GM18868 (cell line): ENCODE measurements around the gene KCNMB3.
"Not testable (repeated sequence)": the region's sequence is repeated elsewhere in the genome, so short reads cannot be mapped to it uniquely, and the experiment has no call there.

ENCODE experiments used
- ATAC-seq: cut with Tn5 transposase; IDR thresholded peaks from one replicate; pipeline ENCODE4 v1.9.1; 2021; ENCODE audit warnings: mild to moderate bottlenecking, moderate library complexity; ENCODE audit not compliant: unreplicated experiment

The KCNMB3 gene, protein sequence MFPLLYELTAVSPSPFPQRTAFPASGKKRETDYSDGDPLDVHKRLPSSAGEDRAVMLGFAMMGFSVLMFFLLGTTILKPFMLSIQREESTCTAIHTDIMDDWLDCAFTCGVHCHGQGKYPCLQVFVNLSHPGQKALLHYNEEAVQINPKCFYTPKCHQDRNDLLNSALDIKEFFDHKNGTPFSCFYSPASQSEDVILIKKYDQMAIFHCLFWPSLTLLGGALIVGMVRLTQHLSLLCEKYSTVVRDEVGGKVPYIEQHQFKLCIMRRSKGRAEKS

DNA sequence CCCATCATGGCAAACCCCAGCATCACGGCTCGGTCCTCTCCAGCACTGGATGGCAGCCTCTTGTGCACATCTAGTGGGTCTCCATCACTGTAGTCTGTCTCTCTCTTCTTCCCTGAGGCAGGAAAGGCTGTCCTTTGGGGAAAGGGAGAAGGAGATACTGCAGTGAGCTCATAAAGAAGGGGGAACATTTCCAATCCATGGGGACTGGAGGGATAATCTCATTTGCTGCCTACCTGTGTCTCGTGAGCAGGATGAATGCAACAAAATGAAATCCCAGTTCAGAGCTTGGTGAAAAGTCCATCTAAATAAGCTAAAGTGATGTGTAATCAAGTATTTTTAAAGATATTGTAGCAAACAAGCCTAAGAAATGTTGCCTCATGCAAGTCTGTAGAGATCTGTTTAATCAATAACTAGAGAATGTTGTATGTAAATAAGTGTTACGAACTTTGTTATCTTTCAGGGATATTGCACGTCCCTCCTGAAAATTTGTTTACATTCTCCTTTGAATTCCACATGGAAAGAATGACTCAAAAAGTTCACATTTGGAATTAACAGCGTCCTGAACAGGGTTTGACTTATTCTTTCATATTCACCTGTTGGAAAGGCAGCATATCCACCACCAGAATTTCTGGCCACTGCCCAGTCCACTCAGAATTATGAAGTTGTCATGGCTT, at the start of gene KCNMB3:
TSS of gene KCNMB3 (minus strand) at position 312 of the 674 bp plus-strand sequence. CDS start at position 188, 124 bp downstream.
- ATAC-seq: no peak

DNA sequence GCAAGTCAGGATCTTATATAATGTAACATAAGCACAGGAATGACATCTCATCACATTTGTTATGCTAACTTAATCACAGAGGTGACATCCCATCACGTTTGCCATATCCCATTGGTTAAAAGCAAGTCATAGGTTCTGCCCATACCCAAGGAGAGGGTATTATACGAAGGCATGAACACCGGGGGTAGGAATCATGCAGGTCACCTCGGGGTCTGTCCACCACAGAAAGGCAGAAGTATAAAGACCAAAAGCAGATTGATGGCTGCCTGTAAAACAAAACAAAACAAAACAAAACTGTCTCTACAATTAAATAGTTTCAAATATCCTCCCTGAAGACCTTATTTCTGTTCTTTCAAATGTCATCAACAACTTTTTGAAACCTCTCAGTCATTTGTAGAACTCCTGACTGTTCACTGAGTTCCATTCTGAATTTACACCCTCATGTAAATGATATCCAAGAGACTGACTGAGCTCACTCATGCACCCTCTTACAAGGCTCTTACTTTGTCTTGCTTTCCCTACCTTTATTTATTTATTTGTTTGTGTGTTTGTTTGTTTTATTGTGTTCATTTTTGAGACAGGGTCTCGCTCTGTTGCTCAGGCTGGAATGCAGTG, 49.2 kb upstream of the KCNMB3 start:
- peak; percentile 78 for ATAC-seq

DNA sequence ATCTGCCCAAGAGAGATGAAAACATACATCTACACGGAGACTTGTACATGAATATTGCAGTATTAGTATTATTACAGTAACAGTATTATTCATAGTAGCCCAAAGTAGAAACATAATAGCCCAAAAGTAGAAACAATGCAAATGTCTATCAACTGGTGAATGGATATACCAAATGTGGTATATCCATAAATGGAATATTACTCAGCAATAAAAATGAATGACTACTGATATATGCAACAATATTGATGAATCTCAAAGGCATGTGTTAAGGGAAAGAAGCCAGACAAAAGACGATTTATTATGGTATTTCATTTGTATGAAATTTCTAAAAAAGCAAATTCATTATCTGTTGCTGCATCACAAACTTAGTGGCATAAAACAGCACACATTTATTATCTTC, 48.4 kb upstream of the KCNMB3 start:
- ATAC-seq: no peak

DNA sequence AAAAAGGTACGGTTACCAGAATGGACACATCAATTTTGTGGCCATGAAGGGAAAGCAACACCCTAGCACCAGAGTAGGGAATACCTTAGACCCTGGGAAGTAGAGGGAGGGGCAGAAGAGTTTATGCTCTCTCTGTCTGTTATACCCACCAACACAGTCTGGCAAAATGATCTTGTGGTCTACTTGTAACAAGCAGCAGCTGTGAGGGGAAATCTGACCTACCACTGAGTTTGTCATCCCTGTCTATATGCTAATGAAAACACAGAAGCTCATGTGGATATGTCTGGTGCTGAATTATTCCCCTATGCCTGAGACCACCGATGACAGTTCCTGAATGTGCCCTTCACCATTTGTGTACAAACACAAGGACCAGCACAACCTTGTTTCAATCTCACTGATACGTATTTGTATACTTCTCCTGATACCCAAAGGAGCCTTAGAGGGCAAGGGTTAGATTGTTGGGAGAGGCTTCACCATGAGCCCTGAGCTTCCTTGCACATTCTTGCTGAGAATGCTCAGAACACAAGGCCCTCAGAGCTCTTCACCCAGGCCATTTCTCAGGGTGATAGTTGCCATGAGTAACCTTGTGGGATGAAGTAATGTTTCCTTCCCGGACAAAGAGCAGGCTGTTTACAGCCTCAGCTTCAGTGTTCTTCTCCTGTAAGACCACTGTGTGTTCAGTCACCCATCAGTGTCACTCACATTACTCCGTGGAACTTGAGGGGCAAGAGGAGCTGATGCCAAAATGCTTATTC, 47.2 kb upstream of the KCNMB3 start:
- no peak for ATAC-seq

DNA sequence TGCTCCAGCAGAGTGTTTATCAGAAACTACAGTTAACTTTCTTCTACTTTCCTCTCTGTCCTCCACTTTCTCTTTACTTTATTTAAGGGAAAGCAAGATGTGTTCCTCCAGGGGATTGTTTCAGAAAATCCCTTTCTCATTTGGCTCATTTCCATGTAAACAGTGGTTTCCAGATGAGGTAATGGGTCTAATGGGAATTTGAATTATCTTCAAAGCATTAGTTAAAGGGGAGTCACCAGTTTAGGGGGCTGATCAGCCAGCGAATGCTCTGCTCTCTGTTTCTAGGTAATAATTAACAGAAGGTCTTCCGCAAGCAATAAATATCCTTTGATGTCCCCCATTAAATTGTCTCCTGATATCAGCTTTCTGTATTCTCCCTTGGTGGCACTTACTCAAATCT, 41.5 kb upstream of the KCNMB3 start:
- no peak for ATAC-seq

DNA sequence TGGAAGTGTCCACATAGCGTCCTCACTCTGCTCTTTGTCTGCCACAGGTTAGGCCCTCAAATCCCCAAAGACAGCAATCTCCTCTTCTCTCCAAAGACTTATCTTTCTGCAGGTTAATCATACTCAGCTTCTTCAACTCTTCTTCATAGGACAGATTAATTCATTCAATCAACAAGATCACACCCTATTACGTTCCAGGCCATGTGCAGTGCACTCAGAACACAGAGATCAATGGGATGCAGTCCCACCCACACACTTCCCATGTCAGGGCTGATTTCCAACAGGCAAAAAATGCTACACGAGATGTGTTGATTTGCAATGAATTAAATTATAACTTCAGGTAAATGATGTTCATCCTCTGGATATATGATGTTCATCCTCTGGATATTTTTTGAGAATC, 38.4 kb upstream of the KCNMB3 start:
- no peak for ATAC-seq

DNA sequence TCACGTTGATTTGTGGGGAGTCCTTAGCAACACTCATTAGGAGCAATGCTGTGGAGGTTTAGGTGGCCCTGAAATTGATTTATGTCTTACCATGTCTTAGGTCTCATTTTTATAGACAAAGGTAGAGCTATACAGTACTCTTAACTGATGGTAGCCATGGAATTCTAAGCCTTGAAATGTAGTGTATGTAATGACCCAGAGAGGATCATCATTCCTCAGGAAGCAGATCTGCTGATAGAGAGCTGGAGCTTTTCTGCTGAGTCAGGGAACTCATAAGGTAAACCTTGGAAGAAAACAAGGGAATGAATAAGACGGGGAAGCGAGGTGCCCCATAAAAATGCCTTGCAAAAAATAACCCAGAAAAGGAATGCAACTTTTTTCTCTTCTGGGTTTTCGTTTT, 37.9 kb upstream of the KCNMB3 start:
- ATAC-seq: no peak

DNA sequence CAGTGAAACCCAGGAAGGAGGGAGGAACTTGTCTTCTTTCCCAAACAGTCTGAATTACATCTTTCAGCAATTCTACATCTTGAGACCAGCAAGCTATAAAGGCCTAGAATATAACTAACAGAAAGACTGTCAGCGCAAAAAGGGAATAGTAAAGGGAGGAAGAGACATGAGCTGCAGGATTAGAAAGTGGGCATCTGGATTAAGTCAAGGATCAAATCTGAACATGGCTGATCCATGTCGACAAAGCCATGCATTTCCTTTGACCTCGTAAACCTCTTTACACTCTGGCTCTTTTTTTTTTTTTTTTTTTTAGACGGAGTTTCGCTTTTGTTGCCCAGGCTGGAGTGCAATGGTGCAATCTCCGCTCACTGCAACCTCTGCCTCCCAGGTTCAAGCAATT, 35.4 kb upstream of the KCNMB3 start:
- ATAC-seq: no peak

DNA sequence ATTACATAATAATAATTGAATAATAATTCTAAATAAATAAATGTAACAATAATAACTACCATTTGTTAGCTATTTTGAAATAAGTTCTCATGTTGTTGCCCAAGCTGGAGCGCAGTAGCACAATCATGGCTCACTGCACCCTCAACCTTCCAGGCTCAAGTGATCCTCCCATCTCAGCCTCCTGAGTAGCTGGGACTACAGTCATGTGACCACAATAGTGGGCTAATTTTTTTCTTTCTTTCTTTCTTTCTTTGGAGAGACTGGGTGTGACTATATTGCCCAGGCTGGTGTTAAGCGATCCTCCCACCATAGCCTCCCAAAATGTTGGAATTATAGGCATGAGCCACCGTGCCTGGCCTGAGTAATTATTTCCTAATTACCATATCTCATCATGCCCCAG, 30.9 kb upstream of the KCNMB3 start:
- ATAC-seq: no peak

DNA sequence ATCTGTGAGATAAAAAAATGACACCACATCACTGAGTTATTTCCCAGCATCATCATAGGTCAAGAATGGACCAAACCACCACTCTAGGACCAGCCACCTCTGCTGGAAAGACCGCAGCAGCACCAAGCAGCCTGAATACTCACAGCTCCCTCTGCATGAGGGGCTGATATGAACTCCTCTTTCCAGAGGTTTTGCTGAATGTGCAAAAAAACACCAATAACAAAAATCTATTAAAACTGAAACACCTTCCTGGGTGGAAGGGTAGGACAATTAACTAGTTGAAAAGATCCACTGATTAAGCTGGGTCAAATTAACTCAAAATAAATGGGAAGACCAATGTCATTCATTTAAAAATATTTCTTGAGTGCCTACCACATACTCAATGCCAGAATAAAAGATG, 28.9 kb upstream of the KCNMB3 start:
- ATAC-seq: no peak

DNA sequence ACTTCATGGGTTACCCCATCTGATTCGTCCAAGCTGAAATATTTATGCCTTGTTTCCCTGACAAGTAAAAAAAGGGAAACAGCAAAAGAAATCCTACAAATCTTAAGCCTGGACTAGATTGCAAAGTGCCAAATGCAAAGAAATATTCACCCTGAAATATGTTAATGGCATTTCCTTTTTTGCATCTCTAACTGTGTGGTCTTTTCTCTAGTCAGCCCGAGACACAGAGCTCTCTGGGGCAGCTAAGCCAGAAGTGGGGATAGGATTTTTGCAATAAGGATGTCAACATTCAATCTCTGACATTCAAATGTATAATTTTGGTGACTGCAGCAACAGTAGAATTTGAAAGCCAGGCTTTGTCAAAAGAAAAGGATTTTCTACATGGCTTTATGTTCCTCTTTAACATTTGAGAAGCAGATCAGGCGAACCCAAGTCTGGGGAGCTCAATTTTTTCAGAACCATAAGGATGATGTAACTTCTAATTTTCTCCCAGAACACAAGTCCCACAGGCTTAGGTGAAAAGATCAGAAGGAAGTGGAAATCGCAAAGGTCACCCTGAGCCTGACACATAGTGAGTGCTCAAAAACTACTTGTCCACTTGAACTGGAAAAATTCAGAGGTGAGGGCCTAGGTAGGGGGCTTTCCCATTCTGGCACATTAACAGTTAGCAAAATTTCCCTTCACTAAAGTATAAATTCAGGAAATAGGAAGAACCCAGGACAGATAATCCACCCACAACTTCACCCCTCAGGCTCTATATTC, 28.2 kb upstream of the KCNMB3 start:
- ATAC-seq: no peak

DNA sequence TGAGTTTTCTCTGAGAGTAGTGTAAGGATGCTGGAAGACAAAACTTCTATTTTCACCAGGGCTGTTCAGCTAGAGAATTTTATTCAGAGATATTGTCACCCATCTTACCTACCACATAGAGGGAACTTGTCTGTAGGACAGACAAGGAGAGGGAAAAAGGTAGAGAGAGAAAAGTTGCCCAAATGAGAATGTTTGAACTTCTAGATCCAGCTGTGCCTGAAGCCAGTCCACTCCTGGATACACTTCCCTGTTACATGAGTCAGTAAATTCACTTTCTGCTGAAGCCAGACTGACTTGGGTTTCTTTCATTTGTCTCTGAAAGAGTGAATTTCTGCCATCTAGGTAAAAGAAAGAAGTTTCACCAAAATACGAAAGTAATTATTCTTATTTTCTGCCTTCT, 27.2 kb upstream of the KCNMB3 start:
- no peak for ATAC-seq

DNA sequence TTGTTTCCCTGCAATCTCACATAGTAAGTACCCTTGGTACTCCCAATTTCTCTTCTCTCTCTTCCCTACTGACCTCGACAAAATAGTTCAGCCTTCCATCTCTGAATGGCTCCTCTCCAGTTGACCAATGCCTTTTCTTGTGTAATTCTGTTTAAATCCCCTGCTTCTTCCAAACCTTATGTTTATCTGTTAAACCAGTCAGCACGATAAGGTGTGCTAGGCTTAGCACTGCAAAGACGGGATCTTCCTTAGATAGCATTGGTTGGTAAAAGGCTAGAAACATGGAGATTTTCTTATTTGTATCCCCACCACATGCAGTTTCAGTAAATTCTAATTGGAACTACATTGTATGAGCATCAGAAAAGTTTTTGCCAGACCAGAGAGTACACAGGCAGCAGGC, 25.8 kb upstream of the KCNMB3 start:
- ATAC-seq: no peak

DNA sequence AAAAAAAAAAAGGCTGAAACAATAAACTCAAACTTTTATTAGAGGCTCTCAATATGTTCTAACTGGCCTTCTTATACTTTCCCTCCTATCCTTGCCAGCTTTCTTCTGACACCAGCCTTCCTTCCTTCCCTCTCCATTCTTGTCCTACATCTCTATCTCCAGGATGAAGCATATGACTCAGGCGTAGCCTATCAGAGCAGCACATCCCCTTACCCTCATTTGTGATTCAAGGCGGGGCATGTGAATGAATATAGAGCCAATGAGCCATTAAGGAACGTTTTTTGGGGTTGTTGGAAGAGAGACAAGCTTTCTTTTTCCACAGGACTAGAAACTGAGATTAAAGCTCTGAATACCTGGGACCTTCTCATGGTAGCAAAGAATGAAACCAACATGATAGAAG, 25.1 kb upstream of the KCNMB3 start:
- no peak for ATAC-seq

DNA sequence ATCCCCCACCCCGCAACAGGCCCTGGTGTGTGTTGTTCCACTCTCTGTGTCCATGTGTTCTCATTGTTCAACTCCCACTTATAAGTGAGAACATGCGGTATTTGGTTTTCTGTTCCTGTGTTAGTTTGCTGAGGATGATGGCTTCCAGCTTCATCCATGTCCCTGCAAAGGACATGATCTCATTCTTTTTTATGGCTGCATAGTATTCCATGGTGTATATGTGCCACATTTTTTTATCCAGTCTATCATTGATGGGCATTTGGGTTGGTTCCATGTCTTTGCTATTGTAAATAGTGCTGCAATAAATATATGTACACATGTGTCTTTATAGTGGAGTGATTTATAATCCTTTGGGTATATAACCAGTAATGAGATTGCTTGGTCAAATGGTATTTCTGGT, 23.5 kb upstream of the KCNMB3 start:
- ATAC-seq: not testable (repeated sequence)

DNA sequence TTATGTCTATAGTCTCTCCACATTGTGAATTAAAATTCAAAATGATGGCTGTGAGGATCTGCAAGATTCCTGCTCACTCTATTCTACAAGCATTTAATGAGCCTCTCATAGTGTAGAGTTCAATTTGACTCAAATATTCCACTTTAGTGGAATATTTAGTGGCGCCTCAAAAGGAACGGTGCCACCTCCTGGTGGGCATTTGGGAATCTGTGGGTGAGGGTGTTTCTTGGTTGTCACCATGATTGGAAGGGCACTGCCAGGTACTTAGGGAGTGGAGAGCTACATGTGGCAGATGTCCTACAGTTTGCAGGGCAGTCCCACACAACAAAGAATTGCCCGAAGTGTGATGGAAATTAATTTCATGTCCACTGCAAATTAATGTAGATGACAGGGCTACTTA, 21.5 kb upstream of the KCNMB3 start:
- ATAC-seq: no peak

DNA sequence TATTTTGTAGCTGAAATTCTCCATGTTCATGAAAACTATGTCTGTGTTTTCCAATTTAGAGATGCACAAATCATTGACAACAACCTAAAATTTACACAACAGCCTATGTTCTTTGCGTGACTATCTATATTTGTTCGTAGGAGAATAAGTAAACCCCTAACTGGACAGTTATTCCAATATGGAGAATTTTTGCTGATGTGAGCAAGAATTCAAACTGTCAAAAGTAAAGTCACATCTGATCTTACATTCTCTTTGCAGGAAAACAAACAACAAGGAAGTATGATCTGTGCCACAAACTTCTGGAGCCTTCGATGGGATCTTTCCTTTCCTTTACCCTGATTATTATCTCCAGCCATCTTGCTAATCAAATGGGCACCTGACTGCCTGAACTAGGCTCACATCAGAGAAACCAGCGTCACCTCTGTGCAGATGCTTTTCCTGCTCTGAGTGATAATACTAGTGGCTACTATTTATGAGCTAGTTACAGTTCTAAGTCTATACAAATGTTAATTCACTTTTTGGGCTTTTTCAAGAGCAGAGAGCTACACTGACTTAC, 18.3 kb upstream of the KCNMB3 start:
- ATAC-seq: no peak

DNA sequence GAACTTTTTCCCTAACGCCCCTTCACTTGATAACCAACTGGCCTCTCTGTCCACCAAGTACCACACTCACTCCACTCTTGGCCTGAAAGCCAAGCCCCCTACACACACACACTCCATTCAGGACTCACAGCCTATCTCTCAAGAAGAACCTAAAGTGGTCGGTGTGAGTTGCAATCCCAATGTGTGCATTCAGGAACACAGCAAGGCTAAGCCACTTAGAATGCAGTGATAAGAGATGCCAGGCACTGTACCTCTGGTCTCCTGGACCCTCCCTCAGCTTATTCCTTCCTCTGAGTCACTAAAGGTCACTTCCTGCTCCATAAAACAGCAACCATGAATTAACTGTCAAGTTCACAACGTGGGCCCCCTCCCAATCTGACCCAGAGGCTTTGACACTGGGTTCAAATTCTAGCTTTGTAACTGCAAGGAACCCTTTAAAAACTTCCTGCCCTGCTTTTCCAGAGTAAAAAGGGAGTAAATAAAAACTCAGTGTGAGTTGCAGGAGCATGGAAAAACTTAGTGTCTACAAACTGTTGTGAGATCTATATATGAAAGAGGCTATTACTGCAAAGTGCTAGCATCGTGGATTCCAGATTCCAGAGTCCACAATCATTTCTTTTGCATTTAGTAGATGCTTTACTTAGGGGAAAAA, 17.6 kb upstream of the KCNMB3 start:
- ATAC-seq: no peak

DNA sequence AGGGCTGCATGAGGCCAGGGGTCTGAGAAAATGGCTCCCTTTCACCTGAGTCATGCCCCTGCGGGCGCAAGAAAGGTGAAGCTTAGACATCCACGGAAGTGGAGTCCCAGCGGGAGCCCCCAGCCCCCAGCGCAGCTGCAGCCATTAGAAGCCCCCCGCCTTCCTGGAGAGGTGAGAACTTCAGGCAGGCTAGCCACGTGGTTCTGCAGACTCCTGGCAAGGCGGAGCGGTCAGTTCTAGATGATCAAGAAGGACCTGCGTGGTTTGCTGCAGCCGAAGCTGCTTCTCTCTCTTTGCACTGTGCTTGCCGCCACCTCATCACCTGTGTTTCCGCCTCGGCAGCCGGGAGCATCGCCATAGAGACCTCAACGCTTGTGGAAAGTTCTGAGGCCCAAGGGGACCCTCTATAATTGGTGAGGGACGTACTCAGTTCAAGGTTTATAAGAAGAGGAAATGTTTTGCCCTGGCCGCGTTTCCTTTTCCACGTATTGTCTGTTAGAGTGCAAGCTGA, 15.8 kb upstream of the KCNMB3 start:
- ATAC-seq: no peak

DNA sequence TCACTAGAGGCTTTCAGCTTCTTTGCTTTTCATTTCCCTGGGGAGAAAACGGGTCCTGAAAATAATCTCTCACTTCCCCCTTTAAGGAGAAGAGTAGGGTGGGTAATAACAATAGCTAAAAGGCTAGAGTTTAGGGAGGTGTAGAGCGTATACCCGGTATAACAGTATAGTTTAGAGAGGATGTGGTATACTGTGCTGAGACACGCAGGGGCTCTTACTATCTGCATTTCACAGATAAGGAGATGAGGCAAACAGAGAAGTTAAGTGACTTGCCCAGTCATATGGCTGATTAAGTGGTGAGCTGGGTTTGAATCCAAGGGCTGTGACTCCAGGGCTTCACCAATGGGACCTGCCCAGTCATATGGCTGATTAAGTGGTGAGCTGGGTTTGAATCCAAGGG, 15.0 kb upstream of the KCNMB3 start:
- ATAC-seq: peak; percentile 72
